MM.1S (cell line): ENCODE data around the gene PIGU.

ENCODE experiments used
- DNase-seq: peaks from one replicate; pipeline ENCODE4 v3.0.0-alpha.2; 2015
- H2AFZ ChIP-seq: fragments of 300-600 bp; sonication (generic); 2 replicates; pipeline ENCODE4 v1.6.0; 2016; ENCODE audit warnings: antibody characterized with exemption, low read length
- H3F3A ChIP-seq: fragments of 300-600 bp; sonication (generic); 2 replicates; pipeline ENCODE4 v1.6.1; 2016; ENCODE audit warnings: mild to moderate bottlenecking, antibody characterized with exemption, low read length, moderate library complexity, mixed read lengths; ENCODE audit not compliant: insufficient read depth
- H3K27ac ChIP-seq: fragments of 300-600 bp; sonication (generic); 2 replicates; pipeline ENCODE4 v1.5.1; 2016; ENCODE audit warnings: mild to moderate bottlenecking, low read length
- H3K27me3 ChIP-seq: fragments of 300-600 bp; sonication (generic); replicated peaks from 2 replicates; pipeline ENCODE4 v1.6.0; 2016; ENCODE audit warnings: low read length; ENCODE audit not compliant: insufficient read depth
- H3K36me3 ChIP-seq: fragments of 300-600 bp; sonication (generic); replicated peaks from 2 replicates; pipeline ENCODE4 v1.6.1; 2016; ENCODE audit warnings: mild to moderate bottlenecking, low read length, mixed read lengths; ENCODE audit not compliant: insufficient read depth
- H3K4me1 ChIP-seq: fragments of 300-600 bp; sonication (generic); 2 replicates; pipeline ENCODE4 v1.6.1; 2016; ENCODE audit warnings: low read length, mixed read lengths
- H3K4me2 ChIP-seq: fragments of 300-600 bp; sonication (generic); 2 replicates; pipeline ENCODE4 v1.6.0; 2016; ENCODE audit warnings: low read depth, low read length
- H3K4me3 ChIP-seq: fragments of 300-600 bp; sonication (generic); 2 replicates; pipeline ENCODE4 v1.5.1; 2016; ENCODE audit warnings: low read length, mixed read lengths
- H3K79me2 ChIP-seq: fragments of 300-600 bp; sonication (generic); 2 replicates; pipeline ENCODE4 v1.6.1; 2016; ENCODE audit warnings: mixed run types, low read length, mixed read lengths
- H3K9ac ChIP-seq: fragments of 300-600 bp; sonication (generic); 2 replicates; pipeline ENCODE4 v1.6.1; 2016; ENCODE audit warnings: low read length, mixed read lengths
- H3K9me2 ChIP-seq: fragments of 300-600 bp; sonication (generic); replicated peaks from 2 replicates; pipeline ENCODE4 v1.6.1; 2016; ENCODE audit warnings: mild to moderate bottlenecking, low read length, mixed read lengths; ENCODE audit not compliant: insufficient read depth
- H3K9me3 ChIP-seq: fragments of 300-600 bp; sonication (generic); replicated peaks from 2 replicates; pipeline ENCODE4 v1.6.1; 2016; ENCODE audit warnings: mild to moderate bottlenecking, low read length, mixed read lengths; ENCODE audit not compliant: insufficient read depth
- H4K20me1 ChIP-seq: fragments of 300-600 bp; sonication (generic); 2 replicates; pipeline ENCODE4 v1.6.1; 2016; ENCODE audit warnings: mild to moderate bottlenecking, low read length, moderate library complexity, mixed read lengths; ENCODE audit not compliant: insufficient read depth
- EZH2 ChIP-seq: fragments of 300-600 bp; sonication (generic); optimal IDR thresholded peaks from 2 replicates; pipeline ENCODE3; 2017; ENCODE audit warnings: low read depth, mild to moderate bottlenecking, antibody characterized with exemption, low read length, mixed read lengths
- EZH2phosphoT487 ChIP-seq: fragments of 300-600 bp; sonication (generic); IDR thresholded peaks from 2 replicates; pipeline ENCODE4 v1.6.1; 2018; ENCODE audit warnings: antibody characterized with exemption, low read length
- TF ChIP-seq, protein P1 (sequence below): fragments of 300-600 bp; sonication (generic); IDR thresholded peaks from 2 replicates; pipeline ENCODE4 v1.5.1; 2016; ENCODE audit warnings: antibody characterized with exemption, low read length, mixed read lengths

The PIGU gene

DNA sequence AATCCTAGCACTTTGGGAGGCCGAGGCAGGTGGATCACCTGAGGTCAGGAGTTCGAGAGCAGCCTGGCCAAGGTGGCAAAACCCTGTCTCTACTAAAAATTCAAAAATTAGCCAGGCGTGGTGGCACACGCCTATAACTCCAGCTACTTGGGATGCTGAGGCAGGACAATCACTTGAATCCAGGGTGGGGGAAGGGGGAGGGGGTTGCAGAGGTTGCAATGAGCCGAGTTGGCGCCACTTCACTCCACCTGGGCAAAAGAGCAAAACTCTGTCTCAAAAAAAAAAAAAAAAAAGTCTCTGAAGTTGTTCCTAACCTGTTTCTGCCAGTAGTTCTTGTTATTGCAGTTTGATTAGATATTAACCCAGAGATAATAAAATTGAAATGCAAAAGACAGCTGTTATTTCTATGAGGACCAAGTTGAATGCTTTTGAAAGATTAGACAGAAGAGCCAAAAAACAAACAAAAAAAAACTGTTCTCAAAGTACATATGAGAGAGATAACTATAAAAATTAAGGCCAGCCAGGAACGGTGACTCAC is 22.6 kb downstream of the PIGU start:
- TF ChIP-seq, protein P1, sequence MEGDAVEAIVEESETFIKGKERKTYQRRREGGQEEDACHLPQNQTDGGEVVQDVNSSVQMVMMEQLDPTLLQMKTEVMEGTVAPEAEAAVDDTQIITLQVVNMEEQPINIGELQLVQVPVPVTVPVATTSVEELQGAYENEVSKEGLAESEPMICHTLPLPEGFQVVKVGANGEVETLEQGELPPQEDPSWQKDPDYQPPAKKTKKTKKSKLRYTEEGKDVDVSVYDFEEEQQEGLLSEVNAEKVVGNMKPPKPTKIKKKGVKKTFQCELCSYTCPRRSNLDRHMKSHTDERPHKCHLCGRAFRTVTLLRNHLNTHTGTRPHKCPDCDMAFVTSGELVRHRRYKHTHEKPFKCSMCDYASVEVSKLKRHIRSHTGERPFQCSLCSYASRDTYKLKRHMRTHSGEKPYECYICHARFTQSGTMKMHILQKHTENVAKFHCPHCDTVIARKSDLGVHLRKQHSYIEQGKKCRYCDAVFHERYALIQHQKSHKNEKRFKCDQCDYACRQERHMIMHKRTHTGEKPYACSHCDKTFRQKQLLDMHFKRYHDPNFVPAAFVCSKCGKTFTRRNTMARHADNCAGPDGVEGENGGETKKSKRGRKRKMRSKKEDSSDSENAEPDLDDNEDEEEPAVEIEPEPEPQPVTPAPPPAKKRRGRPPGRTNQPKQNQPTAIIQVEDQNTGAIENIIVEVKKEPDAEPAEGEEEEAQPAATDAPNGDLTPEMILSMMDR: no peak
- no peak for TF ChIP-seq EZH2phosphoT487
- TF ChIP-seq EZH2: no peak
- Histone ChIP-seq H3F3A (no peaks in the 10 kb centered on the region), H3K9me2 (no peaks in the 10 kb centered on the region), H3K27ac (no peak overlapping the region), H3K9ac (no peak overlapping the region), H3K4me1 (no peaks in the 10 kb centered on the region), H2AFZ (no peak overlapping the region), H3K9me3 (no peaks in the 10 kb centered on the region), H3K36me3 (no peaks in the 10 kb centered on the region), H3K27me3 (no peaks in the 10 kb centered on the region), H3K4me3 (no peak overlapping the region), H3K4me2 (no peak overlapping the region), H3K79me2 (no peaks in the 10 kb centered on the region), H4K20me1 (no peaks in the 10 kb centered on the region)
- DNase-seq: no peak

DNA sequence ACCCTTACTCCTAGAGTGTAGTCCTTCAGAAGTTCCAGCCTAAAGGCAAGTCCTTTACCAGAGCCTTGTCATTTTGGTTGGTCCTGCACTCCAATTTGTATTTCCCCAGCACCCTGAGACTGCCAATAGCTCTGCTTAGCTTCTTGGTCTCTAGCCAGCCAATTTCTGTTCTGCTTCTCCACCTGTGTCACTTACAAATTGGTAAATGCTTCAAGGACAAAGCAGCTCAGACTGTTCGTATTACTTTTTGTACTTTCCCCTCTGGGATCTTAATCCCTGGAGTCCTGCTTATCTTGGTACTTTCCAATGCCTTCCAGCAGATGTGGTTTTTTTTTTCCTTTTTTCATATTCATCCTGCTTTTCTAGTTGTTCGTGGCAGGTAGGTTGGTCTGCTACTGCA is 25.7 kb downstream of the PIGU start:
- no peak overlapping the region for H3K4me3 ChIP-seq
- no peaks in the 10 kb centered on the region for H4K20me1 ChIP-seq
- no peak overlapping the region for H3K9ac ChIP-seq
- TF ChIP-seq EZH2phosphoT487 (no peak), EZH2 (no peak)
- TF ChIP-seq, protein P1: no peak
- H2AFZ ChIP-seq: no peak overlapping the region
- no peak overlapping the region for H3K4me2 ChIP-seq
- H3K9me2 ChIP-seq: no peaks in the 10 kb centered on the region
- H3K36me3 ChIP-seq: no peaks in the 10 kb centered on the region
- no peaks in the 10 kb centered on the region for H3K9me3 ChIP-seq
- H3K27ac ChIP-seq: no peak overlapping the region
- H3F3A ChIP-seq: no peaks in the 10 kb centered on the region
- no peaks in the 10 kb centered on the region for H3K27me3 ChIP-seq
- H3K79me2 ChIP-seq: no peaks in the 10 kb centered on the region
- no peak for DNase-seq
- H3K4me1 ChIP-seq: no peaks in the 10 kb centered on the region

DNA sequence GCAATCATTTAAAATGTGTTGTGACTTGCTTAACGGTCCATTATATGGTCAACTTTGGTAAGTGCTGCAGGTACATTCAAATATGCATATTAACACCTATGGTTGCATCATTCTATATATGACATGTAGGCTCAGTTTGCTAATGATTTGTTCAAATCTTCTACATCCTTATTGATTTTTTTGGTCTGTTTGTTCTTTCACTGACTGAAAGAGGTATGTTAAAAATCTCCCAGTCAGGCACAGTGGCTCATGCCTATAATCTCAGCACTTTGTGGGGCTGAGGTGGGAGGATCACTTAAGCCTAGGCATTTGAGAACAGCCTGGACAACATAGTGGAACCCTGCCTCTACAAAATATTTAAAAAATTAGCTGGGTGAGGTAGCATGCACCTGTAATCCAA is 29.2 kb downstream of the PIGU start:
- Histone ChIP-seq H4K20me1 (no peaks in the 10 kb centered on the region), H3K9ac (no peak overlapping the region), H3K27me3 (no peaks in the 10 kb centered on the region), H3K36me3 (no peaks in the 10 kb centered on the region), H3K4me1 (no peaks in the 10 kb centered on the region), H3K4me3 (no peak overlapping the region), H3F3A (no peaks in the 10 kb centered on the region), H3K4me2 (no peak overlapping the region), H3K79me2 (no peaks in the 10 kb centered on the region), H2AFZ (no peak overlapping the region), H3K9me3 (no peaks in the 10 kb centered on the region), H3K27ac (no peak overlapping the region), H3K9me2 (no peaks in the 10 kb centered on the region)
- no peak for DNase-seq
- TF ChIP-seq EZH2 (no peak), EZH2phosphoT487 (no peak)
- TF ChIP-seq, protein P1: no peak
